Kidney (tissue), 14 donors: Measurements from ENCODE around the gene TBC1D1. TPM values are rescaled to one million over a fixed set of nuclear protein-coding genes. Genes with fewer than 3 reads are reported as not detected.

ENCODE experiments used
- DNase-seq, 5 donors: peaks; one replicate each; pipeline ENCODE4 v3.0.0-alpha.2; 2013 to 2020
- FAIRE-seq: peaks from 2 replicates; lab custom pipeline; 2012; peaks lifted over from hg19 to GRCh38; lab: Jason Lieb, UNC
- H3K27ac ChIP-seq, 2 donors: one replicate each; pipeline ENCODE4 v1.7.0; 2013; ENCODE audit warnings: low read depth in 2 of 2, low read length in 2 of 2, inconsistent platforms in 1 of 2
- H3K27me3 ChIP-seq: one replicate; pipeline ENCODE4 v1.7.1; 2013; ENCODE audit warnings: low read length, inconsistent platforms; ENCODE audit not compliant: control insufficient read depth, insufficient read depth
- H3K36me3 ChIP-seq, 3 donors: one replicate each; pipeline versions ENCODE4 v1.7.0 to v1.7.1; 2013; ENCODE audit warnings: low read length in 3 of 3, control low read depth in 1 of 3, inconsistent platforms in 1 of 3; ENCODE audit not compliant: insufficient read depth in 3 of 3, control insufficient read depth in 2 of 3
- H3K4me1 ChIP-seq, 3 donors: one replicate each; pipeline versions ENCODE4 v1.7.0 to v1.7.1; 2013; ENCODE audit warnings: low read length in 3 of 3, inconsistent platforms in 1 of 3, low read depth in 1 of 3; ENCODE audit not compliant: control insufficient read depth in 2 of 3, insufficient read depth in 2 of 3
- H3K4me3 ChIP-seq, 3 donors: one replicate each; pipeline versions ENCODE4 v1.7.0 to v1.8.1; 2013; ENCODE audit warnings: low read length in 3 of 3, control low read depth in 1 of 3, inconsistent platforms in 1 of 3
- H3K9ac ChIP-seq, 3 donors: one replicate each; pipeline versions ENCODE4 v1.7.0 to v1.7.1; 2013; ENCODE audit warnings: low read length in 3 of 3, control low read depth in 1 of 3, inconsistent platforms in 1 of 3
- H3K9me3 ChIP-seq, 3 donors: one replicate each; pipeline versions ENCODE4 v1.7.0 to v1.7.1; 2013; ENCODE audit warnings: low read length in 3 of 3, control low read depth in 1 of 3, inconsistent platforms in 1 of 3; ENCODE audit not compliant: control insufficient read depth in 2 of 3, insufficient read depth in 1 of 3
- CTCF ChIP-seq: IDR thresholded peaks from 3 replicates; pipeline ENCODE4 v1.5.1; 2012; ENCODE audit warnings: mild to moderate bottlenecking, moderate library complexity, borderline replicate concordance; ENCODE audit not compliant: insufficient read depth; ENCODE audit errors: extremely low read depth
- intact Hi-C: fragments of 100-400 bp; cut with DNase I; formaldehyde crosslinking; loops from one replicate; pipeline ENCODE4 v1.11.1; 2022
- polyA plus RNA-seq: library from polyadenylated mRNA; stranded (reverse); fragments of 350-450 nt; fragmentation: Illumina TruSeq; extraction: RNeasy Lipid Tissue Mini Kit (QIAGEN cat#74804); gene quantifications from one replicate; pipeline ENCODE4 v1.2.3, GENCODE V29; 2014; ENCODE audit warnings: low read depth, low replicate concordance; ENCODE audit not compliant: insufficient read depth
- total RNA-seq: library from RNA; stranded (reverse); fragmentation: NEBNext Ultra II Directional; extraction: Animal tissue kit (Norgen Biotek cat#: 25700); gene quantifications from one replicate; pipeline ENCODE4 v1.2.1, GENCODE V29; 2021
- donor health status: control.
- donor health status: control.
- donor health status: control.
- donor health status: control.
- donor health status: control.
- donor health status: DM: yes; HTN: yes; CAD: no.
- donor health status: Normal renal cell carcinoma (clear cell type).

TBC1D1 gene
- total and polyA plus RNA-seq, 2 donors from 2014 or later: 170 to 182 TPM

GRCh38 chr4:37845201-37845600 lies 45.7 kb upstream of the TBC1D1 start:
- Histone ChIP-seq H3K27ac (no peak overlapping the region), H3K9ac (no peak overlapping the region), H3K27me3 (no peaks in the 10 kb centered on the region), H3K4me1 (no peaks in the 10 kb centered on the region), H3K9me3 (no peaks in the 10 kb centered on the region), H3K36me3 (peaks cover 4 to 22% (median 9%) of the 10 kb centered on the region in 3 donors), H3K4me3 (no peak overlapping the region)
- TF ChIP-seq CTCF: no peak
- DNase-seq: no peak
- no peak for FAIRE-seq
- intact Hi-C loops: no loop called here

- no peak for DNase-seq
- Histone ChIP-seq H3K36me3 (peaks cover 4 to 14% (median 9%) of the 10 kb centered on the region in 3 donors), H3K27ac (no peak overlapping the region), H3K4me1 (no peaks in the 10 kb centered on the region), H3K9ac (no peak overlapping the region), H3K4me3 (no peak overlapping the region), H3K9me3 (no peaks in the 10 kb centered on the region), H3K27me3 (no peaks in the 10 kb centered on the region)
- FAIRE-seq: no peak
- TF ChIP-seq CTCF: no peak
- intact Hi-C loops: no loop called here
These were observed 43.5 kb upstream of the TBC1D1 start for GRCh38 chr4:37847311-37847884.

GRCh38 chr4:37852376-37852775 lies 38.5 kb upstream of the TBC1D1 start:
- H3K4me3 ChIP-seq: no peak overlapping the region
- no peaks in the 10 kb centered on the region for H3K27me3 ChIP-seq
- no peak for DNase-seq
- intact Hi-C loops: no loop called here
- H3K4me1 ChIP-seq: no peaks in the 10 kb centered on the region
- FAIRE-seq: no peak
- H3K9me3 ChIP-seq: no peaks in the 10 kb centered on the region
- no peak overlapping the region for H3K27ac ChIP-seq
- TF ChIP-seq CTCF: no peak
- H3K36me3 ChIP-seq: peaks cover 2 to 7% (median 4%) of the 10 kb centered on the region in 3 donors
- H3K9ac ChIP-seq: no peak overlapping the region

GRCh38 chr4:37858112-37858511 lies 32.8 kb upstream of the TBC1D1 start:
- FAIRE-seq (no peak), DNase-seq (no peak)
- H3K4me1 ChIP-seq: no peaks in the 10 kb centered on the region
- no peak for TF ChIP-seq CTCF
- peaks cover 0 to 8% (median 4%) of the 10 kb centered on the region in 3 donors for H3K36me3 ChIP-seq
- H3K9me3 ChIP-seq: no peaks in the 10 kb centered on the region
- H3K4me3 ChIP-seq: no peak overlapping the region
- no peak overlapping the region for H3K9ac ChIP-seq
- intact Hi-C loops: no loop called here
- H3K27me3 ChIP-seq: no peaks in the 10 kb centered on the region
- no peak overlapping the region for H3K27ac ChIP-seq
